ENCODE data around the gene GRM8. TPM values are rescaled to one million over a fixed set of nuclear protein-coding genes. Genes with fewer than 3 reads are reported as not detected.

GRM8 gene
- total and polyA plus RNA-seq, 4 experiments from 2014 or later: not detected

GRCh38 chr7:127151379-127151778 lies 101.4 kb downstream of the GRM8 start:
- H3K27me3 ChIP-seq (ENCODE audit: insufficient read depth, low read length): no peaks in the 10 kb centered on the region
- intact Hi-C loops (cut with micrococcal nuclease): no loop called here
- H3K9me3 ChIP-seq (ENCODE audit: control insufficient read depth in 1 of 2, low read length in 2 of 2): no peaks in the 10 kb centered on the region
- H3K36me3 ChIP-seq (ENCODE audit: insufficient read depth, low read length): no peaks in the 10 kb centered on the region
- peaks cover 3 to 4% of the 10 kb centered on the region in 2 donors for H3K27me3 Mint-ChIP-seq
- POLR2A ChIA-PET (ENCODE audit: partially characterized antibody): no interaction called here
- H3K4me3 Mint-ChIP-seq: no peak overlapping the region
- DNase-seq: no peak
- H3K27ac Mint-ChIP-seq: peak overlapping the region in 1 of 7 donors; percentile 22
- H3K4me1 Mint-ChIP-seq: no peaks in the 10 kb centered on the region
- no peaks in the 10 kb centered on the region for H3K4me1 ChIP-seq (ENCODE audit: insufficient read depth, low read length)
- CTCF ChIA-PET (ENCODE audit: partially characterized antibody): no interaction called here
- no peaks in the 10 kb centered on the region for H3K36me3 Mint-ChIP-seq
- H3K4me3 ChIP-seq (ENCODE audit: low read length in 2 of 2): no peak overlapping the region
- H3K9me3 Mint-ChIP-seq: peaks cover 0 to 4% (median 0%) of the 10 kb centered on the region in 8 donors
- no peak overlapping the region for H3K27ac ChIP-seq (ENCODE audit: low read depth, low read length)

- CTCF ChIA-PET (ENCODE audit: partially characterized antibody): no interaction called here
These were observed 102.2 kb downstream of the GRM8 start for GRCh38 chr7:127150543-127150942.

GRCh38 chr7:127146746-127147536 lies 105.8 kb downstream of the GRM8 start:
- H3K4me3 Mint-ChIP-seq: no peak overlapping the region
- H3K27me3 Mint-ChIP-seq: peaks cover 2% of the 10 kb centered on the region in 2 donors
- no peaks in the 10 kb centered on the region for H3K4me1 ChIP-seq (ENCODE audit: insufficient read depth, low read length)
- DNase-seq: no peak
- H3K9me3 Mint-ChIP-seq: peaks cover 0 to 4% (median 0%) of the 10 kb centered on the region in 8 donors
- H3K27ac ChIP-seq (ENCODE audit: low read depth, low read length): no peak overlapping the region
- no peaks in the 10 kb centered on the region for H3K36me3 Mint-ChIP-seq
- no peaks in the 10 kb centered on the region for H3K36me3 ChIP-seq (ENCODE audit: insufficient read depth, low read length)
- no peak overlapping the region for H3K27ac Mint-ChIP-seq
- intact Hi-C loops (cut with micrococcal nuclease): no loop called here
- H3K4me3 ChIP-seq (ENCODE audit: low read length in 2 of 2): no peak overlapping the region
- ChIA-PET CTCF (ENCODE audit: partially characterized antibody) (no interaction called here), POLR2A (ENCODE audit: partially characterized antibody) (no interaction called here)
- no peaks in the 10 kb centered on the region for H3K4me1 Mint-ChIP-seq
- no peaks in the 10 kb centered on the region for H3K9me3 ChIP-seq (ENCODE audit: control insufficient read depth in 1 of 2, low read length in 2 of 2)
- H3K27me3 ChIP-seq (ENCODE audit: insufficient read depth, low read length): no peaks in the 10 kb centered on the region

More at GRCh38 chr7:127150543-127150942, 102.2 kb downstream of the GRM8 start:
- Histone ChIP-seq H3K4me1 (ENCODE audit: insufficient read depth, low read length) (no peaks in the 10 kb centered on the region), H3K4me3 (ENCODE audit: low read length in 2 of 2) (no peak overlapping the region), H3K36me3 (ENCODE audit: insufficient read depth, low read length) (no peaks in the 10 kb centered on the region), H3K27ac (ENCODE audit: low read depth, low read length) (no peak overlapping the region), H3K27me3 (ENCODE audit: insufficient read depth, low read length) (no peaks in the 10 kb centered on the region), H3K9me3 (ENCODE audit: control insufficient read depth in 1 of 2, low read length in 2 of 2) (no peaks in the 10 kb centered on the region)
- Mint-ChIP-seq H3K27ac (no peak overlapping the region), H3K27me3 (peaks cover 3 to 4% of the 10 kb centered on the region in 2 donors), H3K9me3 (peaks cover 0 to 4% (median 0%) of the 10 kb centered on the region in 8 donors), H3K4me3 (no peak overlapping the region), H3K4me1 (no peaks in the 10 kb centered on the region), H3K36me3 (no peaks in the 10 kb centered on the region)
- DNase-seq: no peak
- intact Hi-C loops (cut with micrococcal nuclease): no loop called here
- POLR2A ChIA-PET (ENCODE audit: partially characterized antibody): no interaction called here

- ChIA-PET CTCF (ENCODE audit: partially characterized antibody) (interaction anchor here (0.9 kb wide), 1 partner anchor 117 kb away, joined by 3 read pairs; no protein-coding TSS in a partner anchor), POLR2A (ENCODE audit: partially characterized antibody) (no interaction called here)
- no peaks in the 10 kb centered on the region for H3K4me1 Mint-ChIP-seq
- Histone ChIP-seq H3K27me3 (ENCODE audit: insufficient read depth, low read length) (no peaks in the 10 kb centered on the region), H3K4me1 (ENCODE audit: insufficient read depth, low read length) (no peaks in the 10 kb centered on the region), H3K9me3 (ENCODE audit: control insufficient read depth in 1 of 2, low read length in 2 of 2) (no peaks in the 10 kb centered on the region), H3K4me3 (ENCODE audit: low read length in 2 of 2) (no peak overlapping the region), H3K27ac (ENCODE audit: low read depth, low read length) (no peak overlapping the region), H3K36me3 (ENCODE audit: insufficient read depth, low read length) (no peaks in the 10 kb centered on the region)
- DNase-seq: no peak
- H3K27me3 Mint-ChIP-seq: peaks cover 0 to 11% of the 10 kb centered on the region in 2 donors
- peaks cover 0 to 2% (median 0%) of the 10 kb centered on the region in 8 donors for H3K9me3 Mint-ChIP-seq
- H3K4me3 Mint-ChIP-seq: no peak overlapping the region
- no peaks in the 10 kb centered on the region for H3K36me3 Mint-ChIP-seq
- H3K27ac Mint-ChIP-seq: no peak overlapping the region
- intact Hi-C loops (cut with micrococcal nuclease): no loop called here
These were observed 115.6 kb downstream of the GRM8 start for GRCh38 chr7:127137146-127137545.

GRCh38 chr7:127135871-127136485 lies 116.8 kb downstream of the GRM8 start:
- ChIA-PET CTCF (ENCODE audit: partially characterized antibody) (interaction anchor here (0.9 kb wide), 1 partner anchor 118 kb away, joined by 3 read pairs; no protein-coding TSS in a partner anchor), POLR2A (ENCODE audit: partially characterized antibody) (no interaction called here)
- Mint-ChIP-seq H3K36me3 (no peaks in the 10 kb centered on the region), H3K9me3 (peaks cover 0 to 2% (median 0%) of the 10 kb centered on the region in 8 donors), H3K4me1 (no peaks in the 10 kb centered on the region), H3K4me3 (no peak overlapping the region), H3K27ac (no peak overlapping the region), H3K27me3 (peaks cover 0 to 10% of the 10 kb centered on the region in 2 donors)
- no peaks in the 10 kb centered on the region for H3K9me3 ChIP-seq (ENCODE audit: control insufficient read depth in 1 of 2, low read length in 2 of 2)
- H3K4me1 ChIP-seq (ENCODE audit: insufficient read depth, low read length): no peaks in the 10 kb centered on the region
- DNase-seq: no peak
- H3K27ac ChIP-seq (ENCODE audit: low read depth, low read length): no peak overlapping the region
- H3K36me3 ChIP-seq (ENCODE audit: insufficient read depth, low read length): no peaks in the 10 kb centered on the region
- no peaks in the 10 kb centered on the region for H3K27me3 ChIP-seq (ENCODE audit: insufficient read depth, low read length)
- intact Hi-C loops (cut with micrococcal nuclease): no loop called here
- no peak overlapping the region for H3K4me3 ChIP-seq (ENCODE audit: low read length in 2 of 2)

- Histone ChIP-seq H3K27me3 (ENCODE audit: insufficient read depth, low read length) (no peaks in the 10 kb centered on the region), H3K4me1 (ENCODE audit: insufficient read depth, low read length) (no peaks in the 10 kb centered on the region), H3K4me3 (ENCODE audit: low read length in 2 of 2) (no peak overlapping the region), H3K9me3 (ENCODE audit: control insufficient read depth in 1 of 2, low read length in 2 of 2) (no peaks in the 10 kb centered on the region), H3K27ac (ENCODE audit: low read depth, low read length) (no peak overlapping the region), H3K36me3 (ENCODE audit: insufficient read depth, low read length) (no peaks in the 10 kb centered on the region)
- Mint-ChIP-seq H3K36me3 (no peaks in the 10 kb centered on the region), H3K4me3 (no peak overlapping the region), H3K27me3 (peaks cover 0 to 7% of the 10 kb centered on the region in 2 donors), H3K9me3 (peaks cover 0 to 5% (median 2%) of the 10 kb centered on the region in 8 donors), H3K27ac (no peak overlapping the region), H3K4me1 (no peaks in the 10 kb centered on the region)
- intact Hi-C loops (cut with micrococcal nuclease): no loop called here
- ChIA-PET CTCF (ENCODE audit: partially characterized antibody) (no interaction called here), POLR2A (ENCODE audit: partially characterized antibody) (no interaction called here)
- DNase-seq: no peak
These were observed 129.5 kb downstream of the GRM8 start for GRCh38 chr7:127123220-127123619.

- H3K4me1 ChIP-seq (ENCODE audit: insufficient read depth, low read length): no peaks in the 10 kb centered on the region
- DNase-seq: no peak
- intact Hi-C loops (cut with micrococcal nuclease): no loop called here
- no peak overlapping the region for H3K27ac Mint-ChIP-seq
- POLR2A ChIA-PET (ENCODE audit: partially characterized antibody): no interaction called here
- no peak overlapping the region for H3K27ac ChIP-seq (ENCODE audit: low read depth, low read length)
- peaks cover 0 to 5% (median under 1%) of the 10 kb centered on the region in 8 donors for H3K9me3 Mint-ChIP-seq
- H3K27me3 Mint-ChIP-seq: peaks cover 3 to 7% of the 10 kb centered on the region in 2 donors
- no peaks in the 10 kb centered on the region for H3K36me3 ChIP-seq (ENCODE audit: insufficient read depth, low read length)
- no peaks in the 10 kb centered on the region for H3K9me3 ChIP-seq (ENCODE audit: control insufficient read depth in 1 of 2, low read length in 2 of 2)
- CTCF ChIA-PET (ENCODE audit: partially characterized antibody): no interaction called here
- H3K4me3 Mint-ChIP-seq: no peak overlapping the region
- no peaks in the 10 kb centered on the region for H3K4me1 Mint-ChIP-seq
- H3K27me3 ChIP-seq (ENCODE audit: insufficient read depth, low read length): no peaks in the 10 kb centered on the region
- no peaks in the 10 kb centered on the region for H3K36me3 Mint-ChIP-seq
- no peak overlapping the region for H3K4me3 ChIP-seq (ENCODE audit: low read length in 2 of 2)
These were observed 133.2 kb downstream of the GRM8 start for GRCh38 chr7:127119517-127119916.
